ENCODE results near the gene TEX53. TPM values are rescaled to one million over a fixed set of nuclear protein-coding genes. Genes with fewer than 3 reads are reported as not detected.
A peak's percentile ranks its signal among the peaks of the same experiment; 100 is the strongest.

Gene TEX53
- total RNA-seq, 1 donor from 2014 or later = not detected

DNA sequence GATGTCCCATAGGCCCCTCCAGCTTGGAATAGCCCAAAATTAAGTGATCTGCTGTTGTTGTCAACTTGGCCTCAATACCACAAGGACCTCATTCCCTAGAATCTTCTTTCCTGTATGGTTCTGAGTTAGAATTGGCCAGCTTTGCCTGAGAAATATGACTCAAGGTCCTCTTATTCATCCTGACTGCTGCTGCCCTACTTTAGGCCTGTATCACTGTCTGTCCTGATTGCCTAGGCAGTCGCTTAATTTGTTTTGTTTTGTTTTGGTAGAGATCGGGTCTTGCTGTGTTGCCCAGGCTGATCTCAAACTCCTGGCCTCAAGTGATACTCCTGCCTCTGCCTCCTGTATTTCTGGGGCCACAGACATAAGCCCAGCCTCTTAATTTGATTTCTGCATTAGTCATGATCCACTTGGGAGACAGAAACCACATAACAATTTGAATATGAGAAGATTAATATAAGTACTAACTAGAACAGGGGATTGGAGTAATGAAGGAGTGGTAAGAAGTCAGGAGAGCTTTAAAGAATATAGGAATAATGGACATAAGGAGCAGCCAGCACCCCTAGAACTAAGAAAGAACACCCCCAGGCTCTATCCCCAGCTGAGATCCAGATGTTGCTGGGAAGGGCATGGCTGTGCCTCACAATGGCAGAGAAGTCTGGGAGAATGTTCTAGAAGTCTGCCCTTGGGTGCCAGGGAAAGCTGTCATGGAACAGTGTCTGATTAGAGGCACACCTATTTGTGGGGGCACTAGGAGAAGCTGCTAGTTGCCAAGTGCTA is 4.6 kb downstream of the TEX53 start:
- Histone ChIP-seq H3K4me1 (peaks cover 8% of the 10 kb centered on the region), H3K27ac (peak overlapping the region; percentile 37)
- TF ChIP-seq POLR2A (IDR thresholded peaks at IDR 0.05) (no peak), POLR2AphosphoS5 (IDR thresholded peaks at IDR 0.05; ENCODE audit: insufficient read depth in 1 of 2, low read depth in 1 of 2) (no peak)
- TF ChIP-seq, protein P1, sequence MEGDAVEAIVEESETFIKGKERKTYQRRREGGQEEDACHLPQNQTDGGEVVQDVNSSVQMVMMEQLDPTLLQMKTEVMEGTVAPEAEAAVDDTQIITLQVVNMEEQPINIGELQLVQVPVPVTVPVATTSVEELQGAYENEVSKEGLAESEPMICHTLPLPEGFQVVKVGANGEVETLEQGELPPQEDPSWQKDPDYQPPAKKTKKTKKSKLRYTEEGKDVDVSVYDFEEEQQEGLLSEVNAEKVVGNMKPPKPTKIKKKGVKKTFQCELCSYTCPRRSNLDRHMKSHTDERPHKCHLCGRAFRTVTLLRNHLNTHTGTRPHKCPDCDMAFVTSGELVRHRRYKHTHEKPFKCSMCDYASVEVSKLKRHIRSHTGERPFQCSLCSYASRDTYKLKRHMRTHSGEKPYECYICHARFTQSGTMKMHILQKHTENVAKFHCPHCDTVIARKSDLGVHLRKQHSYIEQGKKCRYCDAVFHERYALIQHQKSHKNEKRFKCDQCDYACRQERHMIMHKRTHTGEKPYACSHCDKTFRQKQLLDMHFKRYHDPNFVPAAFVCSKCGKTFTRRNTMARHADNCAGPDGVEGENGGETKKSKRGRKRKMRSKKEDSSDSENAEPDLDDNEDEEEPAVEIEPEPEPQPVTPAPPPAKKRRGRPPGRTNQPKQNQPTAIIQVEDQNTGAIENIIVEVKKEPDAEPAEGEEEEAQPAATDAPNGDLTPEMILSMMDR (IDR thresholded peaks at IDR 0.05) = no peak

DNA sequence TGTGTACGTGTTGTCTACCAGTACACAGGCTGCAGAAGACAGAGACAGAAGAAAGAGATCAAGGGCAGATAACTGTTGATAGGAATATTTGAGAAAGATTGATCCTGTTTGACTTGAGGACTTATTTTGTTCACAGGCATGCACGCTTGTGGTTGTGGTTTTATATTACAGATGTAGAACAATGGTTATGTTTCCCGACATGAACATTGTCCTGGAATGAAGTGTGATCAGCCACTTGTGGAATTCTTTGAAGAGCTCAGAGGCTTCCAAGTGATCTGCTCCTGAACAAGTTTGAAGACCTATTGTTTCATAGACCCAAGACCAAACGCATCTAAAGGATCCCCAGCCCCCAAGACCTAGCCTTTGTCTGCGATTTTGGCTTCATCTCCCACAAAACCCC is 13.7 kb downstream of the TEX53 start:
- Histone ChIP-seq H3K9me3 (no peaks in the 10 kb centered on the region), H3K4me1 (no peaks in the 10 kb centered on the region), H3K36me3 (peaks cover 0 to 38% of the 10 kb centered on the region in 2 donors), H3K27ac (no peak overlapping the region), H3K27me3 (no peaks in the 10 kb centered on the region), H3K4me3 (no peak overlapping the region)
- no peak for TF ChIP-seq POLR2A (IDR thresholded peaks at IDR 0.05)
- TF ChIP-seq POLR2AphosphoS5 (IDR thresholded peaks at IDR 0.05; ENCODE audit: insufficient read depth in 1 of 2, low read depth in 1 of 2) = no peak
- TF ChIP-seq, protein P1 (IDR thresholded peaks at IDR 0.05) = no peak
- intact Hi-C loops (cut with DNase I) = no loop called here
- DNase-seq (ENCODE audit: extremely low spot score in 2 of 2) = no peak

More for the DNA sequence above, 4.6 kb downstream of the TEX53 start:
- Histone ChIP-seq H3K36me3 (no peaks in the 10 kb centered on the region), H3K27me3 (no peaks in the 10 kb centered on the region), H3K9me3 (no peaks in the 10 kb centered on the region), H3K4me3 (no peak overlapping the region)
- intact Hi-C loops (cut with DNase I) = loop anchor here (5.0 kb wide), 1 partner anchor 246 kb away; no protein-coding TSS in a partner anchor
- DNase-seq (ENCODE audit: extremely low spot score in 2 of 2) = no peak

DNA sequence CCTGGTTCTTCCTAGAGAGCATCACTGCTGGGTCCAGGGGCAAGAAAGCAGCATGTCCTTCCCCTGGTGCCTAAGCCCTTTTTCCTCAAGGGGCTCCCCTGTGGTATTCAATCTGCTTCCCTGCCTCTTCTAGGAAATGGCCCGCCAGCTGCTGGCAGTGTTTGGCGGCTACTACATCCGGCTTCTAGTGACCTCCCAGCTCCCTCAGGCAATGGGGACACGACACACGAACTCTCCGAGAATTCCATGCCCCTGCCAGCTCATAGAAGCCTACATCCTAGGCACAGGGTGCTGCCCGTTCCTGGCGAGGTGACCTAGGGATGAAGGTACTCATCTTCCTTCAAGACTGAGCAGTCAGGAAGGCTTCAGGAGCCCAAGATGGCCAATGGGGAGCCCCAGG is 14.6 kb downstream of the TEX53 start:
- no peak for TF ChIP-seq POLR2AphosphoS5 (IDR thresholded peaks at IDR 0.05; ENCODE audit: insufficient read depth in 1 of 2, low read depth in 1 of 2)
- TF ChIP-seq, protein P1 (IDR thresholded peaks at IDR 0.05) = no peak
- TF ChIP-seq POLR2A (IDR thresholded peaks at IDR 0.05) = no peak
- H3K36me3 ChIP-seq = peaks cover 0 to 44% of the 10 kb centered on the region in 2 donors
- no peak for DNase-seq (ENCODE audit: extremely low spot score in 2 of 2)
- no peaks in the 10 kb centered on the region for H3K4me1 ChIP-seq
- H3K27ac ChIP-seq = no peak overlapping the region
- intact Hi-C loops (cut with DNase I) = no loop called here
- no peaks in the 10 kb centered on the region for H3K9me3 ChIP-seq
- no peak overlapping the region for H3K4me3 ChIP-seq
- no peaks in the 10 kb centered on the region for H3K27me3 ChIP-seq

DNA sequence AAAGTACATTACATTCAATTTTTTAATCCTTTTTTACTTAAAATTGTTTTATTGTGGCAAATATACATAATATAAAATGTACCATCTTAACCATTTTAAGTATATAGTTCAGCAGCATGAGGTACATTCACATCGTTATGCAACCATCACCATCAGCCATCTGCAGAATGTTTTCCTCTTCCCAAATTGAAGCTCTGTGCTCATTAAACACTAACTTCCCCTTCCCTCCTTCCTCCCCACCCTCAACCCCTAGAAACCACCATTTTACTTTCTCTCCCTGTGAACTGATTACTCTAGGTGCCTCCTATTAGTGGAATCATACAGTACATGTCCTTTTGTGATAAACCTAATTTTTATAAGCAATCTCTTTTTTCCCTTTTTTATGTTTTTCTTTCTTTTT is 15.6 kb downstream of the TEX53 start:
- H3K4me3 ChIP-seq = no peak overlapping the region
- H3K36me3 ChIP-seq = peaks cover 0 to 48% of the 10 kb centered on the region in 2 donors
- H3K27ac ChIP-seq = no peak overlapping the region
- no peaks in the 10 kb centered on the region for H3K9me3 ChIP-seq
- no peaks in the 10 kb centered on the region for H3K27me3 ChIP-seq
- TF ChIP-seq POLR2A (IDR thresholded peaks at IDR 0.05) = no peak
- TF ChIP-seq, protein P1 (IDR thresholded peaks at IDR 0.05) = no peak
- no peak for TF ChIP-seq POLR2AphosphoS5 (IDR thresholded peaks at IDR 0.05; ENCODE audit: insufficient read depth in 1 of 2, low read depth in 1 of 2)
- intact Hi-C loops (cut with DNase I) = no loop called here
- H3K4me1 ChIP-seq = no peaks in the 10 kb centered on the region
- DNase-seq (ENCODE audit: extremely low spot score in 2 of 2) = no peak

DNA sequence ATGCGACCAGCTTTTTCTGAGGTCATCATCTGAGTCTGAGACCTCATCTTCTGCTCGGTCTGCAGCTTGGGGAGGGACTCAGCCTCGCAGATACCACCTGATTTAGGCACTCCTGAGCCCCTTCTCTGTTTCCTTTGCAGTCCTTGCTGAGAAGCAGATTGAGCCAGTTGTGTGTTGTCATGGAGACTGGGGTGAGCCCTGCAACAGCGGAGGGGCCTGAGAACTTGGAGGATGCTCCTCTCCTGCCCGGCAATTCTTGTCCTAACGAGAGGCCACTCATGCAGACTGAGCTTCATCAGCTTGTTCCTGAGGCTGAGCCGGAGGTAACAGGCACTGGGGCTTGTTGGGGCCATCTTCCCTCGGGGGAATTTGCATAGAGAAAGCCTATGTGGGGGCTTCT is 19.2 kb downstream of the TEX53 start:
- H3K9me3 ChIP-seq = no peaks in the 10 kb centered on the region
- intact Hi-C loops (cut with DNase I) = no loop called here
- TF ChIP-seq, protein P1 (IDR thresholded peaks at IDR 0.05) = no peak
- TF ChIP-seq POLR2AphosphoS5 (IDR thresholded peaks at IDR 0.05; ENCODE audit: insufficient read depth in 1 of 2, low read depth in 1 of 2) (no peak), POLR2A (IDR thresholded peaks at IDR 0.05) (no peak)
- peaks cover 0 to 39% of the 10 kb centered on the region in 2 donors for H3K36me3 ChIP-seq
- no peaks in the 10 kb centered on the region for H3K27me3 ChIP-seq
- no peaks in the 10 kb centered on the region for H3K4me1 ChIP-seq
- no peak for DNase-seq (ENCODE audit: extremely low spot score in 2 of 2)
- no peak overlapping the region for H3K27ac ChIP-seq
- no peak overlapping the region for H3K4me3 ChIP-seq

Measured in vagina (tissue), 2 donors.